NCI-H460 (cell line): ENCODE measurements around the gene AQP10. TPM values are rescaled to one million over a fixed set of nuclear protein-coding genes. Genes with fewer than 3 reads are reported as not detected.
A peak's percentile ranks its signal among the peaks of the same experiment; 100 is the strongest.
"Not testable (repeated sequence)": the region's sequence is repeated elsewhere in the genome, so short reads cannot be mapped to it uniquely, and the experiment has no call there.

Experiments used
- DNase-seq: peaks from one replicate; pipeline ENCODE4 v3.0.0-alpha.2; 2016; ENCODE audit warnings: low read depth; ENCODE audit errors: extremely low read depth
- total RNA-seq: library from RNA; depleted of rRNA; stranded (reverse); fragments of >200 nt; shearing (Covaris generic); gene quantifications from 2 replicates; pipeline ENCODE4 v1.2.3, GENCODE V29; 2014

The AQP10 gene
- total RNA-seq, 1 experiment from 2014 or later, result not detected

GRCh38 chr1:154321609-154321934 lies 679 bp downstream of the AQP10 start:
- DNase-seq, result not testable (repeated sequence)

DNA sequence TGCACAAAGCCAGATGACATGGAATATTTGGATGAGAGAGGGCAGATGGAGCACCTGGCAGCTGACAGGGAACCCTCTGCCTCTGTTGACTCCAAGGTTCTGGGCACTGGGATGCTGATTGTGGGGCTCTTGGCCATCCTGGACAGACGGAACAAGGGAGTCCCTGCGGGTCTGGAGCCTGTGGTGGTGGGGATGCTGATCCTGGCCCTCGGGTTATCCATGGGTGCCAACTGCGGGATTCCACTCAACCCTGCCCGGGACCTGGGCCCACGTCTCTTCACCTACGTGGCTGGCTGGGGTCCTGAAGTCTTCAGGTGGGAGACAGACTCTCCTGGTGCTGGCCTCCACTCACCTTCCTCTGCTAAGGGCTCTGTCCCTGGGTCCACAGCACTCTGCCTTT lies 2.6 kb downstream of the AQP10 start:
- DNase-seq, result no peak

DNA sequence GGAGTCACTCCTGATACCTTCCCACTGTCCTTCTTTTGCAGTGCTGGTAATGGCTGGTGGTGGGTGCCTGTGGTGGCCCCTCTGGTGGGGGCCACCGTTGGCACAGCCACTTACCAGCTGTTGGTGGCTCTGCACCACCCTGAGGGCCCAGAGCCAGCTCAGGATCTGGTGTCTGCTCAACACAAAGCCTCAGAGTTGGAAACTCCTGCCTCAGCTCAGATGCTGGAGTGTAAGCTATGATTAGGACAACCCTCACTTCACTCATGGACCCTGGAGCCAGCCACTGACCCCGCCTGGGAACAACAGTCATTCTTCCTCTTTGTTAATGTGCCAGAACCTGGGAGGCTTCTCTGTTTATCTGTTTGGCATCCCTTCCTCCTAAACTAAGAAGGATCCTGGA lies 3.3 kb downstream of the AQP10 start:
- no peak for DNase-seq

DNA sequence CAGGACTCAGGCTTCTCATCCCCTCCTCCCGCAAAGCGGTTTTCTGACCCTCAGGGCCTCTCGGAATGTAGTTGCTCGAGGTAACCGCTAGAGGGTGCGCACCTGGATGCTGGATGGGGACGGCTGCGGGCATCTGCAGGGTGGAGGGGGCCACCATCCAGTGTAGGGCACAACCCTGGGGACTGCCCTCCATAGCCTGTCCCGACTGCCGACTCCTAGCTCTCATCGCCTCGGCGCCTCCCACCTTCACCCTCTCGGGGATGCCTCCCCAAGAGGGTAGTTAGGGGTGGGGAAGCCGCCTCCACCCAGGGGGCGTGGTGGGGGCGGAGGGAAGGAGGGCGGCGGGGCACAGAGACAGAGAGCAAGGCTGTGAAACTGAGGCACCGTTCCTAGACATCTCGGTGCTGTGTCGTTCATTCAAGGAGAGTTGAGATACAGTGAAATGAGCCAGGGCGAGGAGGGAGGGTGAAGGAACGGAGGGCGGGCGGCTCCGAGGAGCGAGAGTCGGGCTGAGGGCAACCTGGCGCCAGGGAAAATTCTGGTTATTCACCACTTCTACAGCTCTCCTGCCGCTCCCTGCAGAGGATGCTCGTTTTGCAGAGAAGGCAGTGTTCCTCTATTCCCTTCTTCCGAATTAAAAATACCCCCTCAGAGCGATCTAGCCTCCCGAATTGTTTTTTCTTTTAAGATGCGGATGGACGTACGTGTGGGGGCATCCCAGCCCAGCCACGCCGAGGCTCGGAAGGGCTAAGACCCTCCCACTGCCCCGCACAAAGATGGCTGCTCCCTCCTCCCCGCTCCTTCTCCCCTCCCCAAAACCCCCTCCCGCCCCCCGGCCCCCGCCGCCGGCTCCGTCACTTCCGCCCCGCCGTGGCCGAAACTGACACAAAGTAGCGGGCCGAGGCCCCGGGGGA lies 4.0 kb downstream of the AQP10 start, which contains the start of gene ATP8B2:
ATP8B2 (plus strand) TSS at position 857 of the 914 bp plus-strand sequence. CDS start 2,617 bp downstream, outside the sequence.
- DNase-seq, result peak; percentile 83

DNA sequence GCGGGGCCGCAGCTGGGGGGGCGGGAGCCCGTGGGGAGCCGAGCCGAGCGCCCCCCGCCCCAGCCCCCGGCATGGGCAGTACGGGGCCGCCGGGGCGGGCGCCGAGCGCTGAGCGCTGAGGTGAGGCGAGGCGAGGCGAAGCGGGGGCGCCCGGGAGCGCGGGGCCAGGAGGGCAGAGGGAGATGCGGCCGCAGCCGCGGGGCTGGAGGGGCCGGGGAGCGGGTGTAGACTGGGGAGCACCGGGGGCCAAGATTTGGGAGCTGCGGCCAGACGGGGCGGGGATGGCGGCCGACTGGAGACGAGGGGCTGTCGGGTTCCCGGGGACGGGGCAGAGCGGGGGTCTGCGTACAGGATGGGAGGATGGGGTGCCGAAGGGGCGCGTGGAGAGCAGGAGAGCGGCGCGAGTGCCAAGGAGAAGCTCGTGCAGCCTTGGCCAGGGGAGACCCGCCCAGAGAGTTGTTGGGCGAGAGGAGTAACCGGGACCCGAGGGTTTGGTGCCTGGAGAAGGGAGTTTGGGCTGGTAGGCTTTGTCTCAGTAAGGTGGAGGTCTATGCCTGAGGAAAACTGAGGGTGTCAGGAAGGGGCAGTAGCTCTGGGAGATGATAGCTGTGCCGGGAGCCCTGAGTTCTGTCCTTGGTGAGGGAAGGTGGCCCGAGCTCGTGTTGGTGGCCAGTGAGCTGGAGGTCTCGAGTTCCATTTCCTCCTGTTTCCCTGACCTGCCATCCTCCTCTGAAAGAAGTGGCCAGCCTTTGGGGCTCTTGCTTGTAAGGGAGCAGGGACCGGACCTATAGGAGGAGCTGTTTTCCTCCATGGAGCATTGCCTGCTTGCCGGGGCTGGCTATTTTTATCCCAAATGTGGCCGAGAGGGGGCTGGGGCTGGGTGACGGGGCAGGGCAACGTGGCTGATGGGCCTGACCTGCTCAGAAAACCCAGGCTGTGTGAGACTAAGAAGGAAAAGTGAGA lies 5.0 kb downstream of the AQP10 start:
- peak; percentile 63 for DNase-seq

DNA sequence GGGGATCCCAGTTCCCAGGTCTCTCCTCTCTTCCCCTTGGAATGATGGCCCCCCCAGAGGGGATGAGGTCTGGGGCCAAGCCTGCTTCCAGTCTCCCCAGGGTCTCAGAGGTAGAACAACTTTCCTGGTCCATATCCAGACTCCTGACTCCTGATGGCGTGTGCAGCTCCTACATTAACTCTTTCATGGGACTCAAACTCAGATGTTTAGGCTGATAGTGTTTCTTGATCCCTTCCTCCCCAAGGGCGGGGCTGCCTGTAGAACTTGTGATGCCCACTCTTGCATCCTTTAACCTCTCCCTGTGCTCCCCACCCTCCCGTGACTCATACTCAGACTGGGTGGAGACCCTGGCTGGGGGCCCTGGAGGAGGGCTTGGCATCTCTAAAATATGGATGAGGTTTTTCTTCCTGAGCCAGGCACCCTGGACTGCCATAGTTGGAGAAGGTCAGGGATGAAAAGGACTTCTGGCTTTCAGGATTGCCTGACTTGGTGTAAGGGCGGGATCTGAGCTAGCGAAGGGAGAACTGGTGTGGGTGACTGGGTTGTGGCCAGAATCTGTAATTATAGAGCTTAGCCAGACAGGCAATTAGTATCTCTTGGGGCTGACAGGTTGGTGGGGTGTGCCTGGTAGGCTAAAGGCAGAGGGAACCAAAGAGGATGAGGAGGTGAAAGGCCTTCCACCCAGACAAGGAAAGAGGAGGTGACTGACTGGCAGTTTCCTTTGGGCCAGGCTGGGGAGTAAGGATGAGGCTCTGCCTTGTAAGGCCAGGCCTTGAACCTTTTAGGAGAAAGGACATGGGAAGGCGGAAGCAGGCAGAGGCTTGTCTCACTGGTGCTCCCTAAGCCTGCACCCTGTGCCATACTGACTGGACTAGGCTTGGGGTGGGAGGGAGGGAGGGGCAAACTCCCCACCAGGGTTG lies 5.9 kb downstream of the AQP10 start:
- no peak for DNase-seq

DNA sequence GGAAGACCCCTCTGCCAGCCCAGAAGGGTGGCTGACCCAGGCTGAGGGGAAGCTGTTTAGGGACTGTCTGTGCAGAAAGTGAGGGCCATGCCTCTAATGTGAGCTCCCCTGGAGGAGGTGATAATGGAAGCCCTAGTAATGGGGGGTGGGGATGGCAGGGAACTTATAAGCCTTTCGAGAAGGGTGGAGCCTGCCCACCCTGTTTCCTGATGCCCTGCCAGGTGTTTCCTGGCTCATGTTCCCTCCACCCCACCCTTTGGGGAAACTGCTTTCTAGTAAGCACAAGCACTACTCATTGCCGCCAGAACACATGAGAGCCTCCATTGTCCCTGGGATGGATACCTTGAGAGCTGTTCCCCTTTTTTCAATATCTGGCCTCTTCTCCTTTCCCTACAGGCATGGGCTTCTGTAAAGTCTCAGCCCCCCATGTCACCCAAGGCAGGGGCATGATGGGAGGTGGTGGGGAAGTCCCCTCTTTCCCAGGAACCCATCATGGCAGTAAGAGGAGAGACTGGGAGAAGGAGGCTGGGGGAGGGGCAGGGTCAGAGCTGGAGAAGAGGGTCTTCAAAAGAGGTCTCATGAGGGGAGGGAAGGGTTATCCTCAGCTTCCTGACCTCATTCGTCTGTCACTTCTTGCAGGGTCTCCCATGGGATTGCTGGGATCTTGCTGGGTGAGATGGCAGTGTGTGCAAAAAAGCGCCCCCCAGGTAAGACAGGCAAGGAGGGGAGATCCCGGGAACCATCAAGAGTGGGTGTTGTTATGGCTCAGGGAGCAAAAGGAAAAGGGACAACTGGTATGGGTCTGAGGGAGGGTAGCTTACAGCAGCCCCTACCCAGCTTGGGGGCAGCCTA lies 6.8 kb downstream of the AQP10 start:
- no peak for DNase-seq

DNA sequence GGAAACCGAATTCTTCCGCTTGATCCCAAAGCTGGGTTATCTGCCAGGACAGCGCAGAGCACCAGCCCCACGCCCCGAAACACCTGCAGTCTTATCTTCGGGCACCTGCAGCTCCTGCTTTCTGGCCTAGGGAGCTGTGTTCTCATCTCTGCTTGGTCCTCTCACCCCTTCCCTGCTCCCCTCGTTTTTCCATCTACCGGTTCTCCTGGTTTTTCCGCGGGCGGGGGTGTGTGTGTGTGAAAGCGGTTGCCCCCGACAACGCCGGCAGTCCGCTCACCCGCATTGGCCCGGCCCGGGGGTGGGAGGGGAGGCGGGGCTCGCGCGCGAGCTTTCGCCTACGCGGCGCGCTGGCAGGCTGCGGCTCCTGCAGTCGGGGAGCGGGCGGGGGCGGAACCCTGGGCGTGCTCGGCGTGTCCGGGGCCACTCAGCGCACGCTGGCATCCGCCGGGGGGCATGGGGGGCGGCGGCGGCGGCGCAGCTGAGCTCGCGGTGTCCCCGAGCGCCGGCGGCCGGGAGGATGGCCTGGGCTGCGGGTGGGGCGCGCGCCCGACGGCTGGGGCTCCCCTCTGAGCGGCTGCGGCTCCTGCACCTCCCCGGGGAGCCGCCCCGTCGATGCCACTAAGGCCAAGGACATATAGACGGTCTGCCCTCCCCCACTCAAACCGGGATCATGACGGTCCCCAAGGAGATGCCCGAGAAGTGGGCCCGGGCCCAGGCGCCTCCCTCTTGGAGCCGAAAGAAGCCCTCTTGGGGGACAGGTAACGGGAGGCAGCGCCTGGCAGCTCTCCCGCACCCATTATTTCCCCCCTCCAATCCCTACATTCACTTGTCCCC lies 7.6 kb downstream of the AQP10 start:
- no peak for DNase-seq

DNA sequence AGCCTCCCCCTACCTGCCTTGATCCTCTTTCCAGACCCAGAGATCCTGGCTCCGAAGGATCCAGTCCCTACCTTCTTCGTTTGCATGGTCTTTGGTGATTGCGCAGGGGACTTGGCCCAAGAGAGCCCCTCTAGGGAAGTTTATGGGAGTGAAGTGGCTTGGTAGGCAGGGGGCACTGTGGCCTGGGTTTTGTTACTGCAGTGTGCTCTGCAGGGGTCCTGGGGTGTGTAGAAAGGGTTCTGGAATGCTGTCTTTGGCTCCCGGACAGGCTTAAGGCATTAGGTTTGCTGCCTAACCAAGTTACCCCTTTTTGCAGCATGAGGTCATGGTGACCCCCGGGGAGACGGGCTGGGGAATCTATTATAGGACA lies 8.2 kb downstream of the AQP10 start:
- DNase-seq, result no peak

DNA sequence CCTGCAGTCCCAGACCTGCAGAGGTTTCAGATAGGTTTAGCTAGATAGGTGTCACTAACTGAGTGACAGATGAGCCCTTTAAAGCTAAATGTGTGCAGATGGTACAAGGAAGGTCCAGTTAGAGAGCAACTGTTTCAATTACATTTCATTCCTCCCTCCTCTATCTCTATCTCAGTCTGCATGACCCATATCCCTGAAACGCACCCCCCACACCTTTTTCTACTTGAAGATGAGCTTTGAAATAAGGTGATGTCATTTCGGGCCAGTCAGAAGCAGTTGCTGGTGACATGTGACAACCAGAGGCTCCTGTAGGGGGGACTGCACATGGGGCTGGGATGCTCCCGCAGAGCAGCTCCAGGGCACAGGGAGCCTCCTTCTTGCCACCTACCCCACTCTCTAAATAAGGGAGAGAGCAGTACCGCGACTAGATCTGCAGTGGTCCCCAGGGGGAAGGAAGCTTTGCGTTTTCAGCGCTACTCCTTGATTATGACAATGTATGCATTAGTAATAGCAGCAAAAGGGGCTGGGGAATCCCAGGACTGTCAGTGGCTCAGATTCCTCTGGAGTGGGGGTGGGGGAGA lies 8.7 kb downstream of the AQP10 start:
- no peak for DNase-seq

DNA sequence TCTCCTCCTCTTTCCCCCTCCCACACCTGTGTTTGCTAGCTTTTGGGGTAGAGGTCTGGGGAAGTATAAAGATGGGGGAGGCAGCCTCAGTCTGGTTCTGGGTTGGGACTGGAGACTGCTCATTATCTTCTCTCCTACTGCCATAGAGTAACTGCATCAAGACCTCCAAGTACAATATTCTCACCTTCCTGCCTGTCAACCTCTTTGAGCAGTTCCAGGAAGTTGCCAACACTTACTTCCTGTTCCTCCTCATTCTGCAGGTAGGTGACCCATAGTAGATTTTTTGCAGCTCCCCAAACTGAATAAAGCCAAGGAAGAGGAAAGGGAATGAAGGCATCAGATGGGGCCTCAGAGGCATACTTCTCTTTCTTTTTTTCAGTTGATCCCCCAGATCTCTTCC lies 9.8 kb downstream of the AQP10 start:
- no peak for DNase-seq

GRCh38 chr1:154334079-154335024 lies 13.5 kb downstream of the AQP10 start:
- DNase-seq, result no peak

DNA sequence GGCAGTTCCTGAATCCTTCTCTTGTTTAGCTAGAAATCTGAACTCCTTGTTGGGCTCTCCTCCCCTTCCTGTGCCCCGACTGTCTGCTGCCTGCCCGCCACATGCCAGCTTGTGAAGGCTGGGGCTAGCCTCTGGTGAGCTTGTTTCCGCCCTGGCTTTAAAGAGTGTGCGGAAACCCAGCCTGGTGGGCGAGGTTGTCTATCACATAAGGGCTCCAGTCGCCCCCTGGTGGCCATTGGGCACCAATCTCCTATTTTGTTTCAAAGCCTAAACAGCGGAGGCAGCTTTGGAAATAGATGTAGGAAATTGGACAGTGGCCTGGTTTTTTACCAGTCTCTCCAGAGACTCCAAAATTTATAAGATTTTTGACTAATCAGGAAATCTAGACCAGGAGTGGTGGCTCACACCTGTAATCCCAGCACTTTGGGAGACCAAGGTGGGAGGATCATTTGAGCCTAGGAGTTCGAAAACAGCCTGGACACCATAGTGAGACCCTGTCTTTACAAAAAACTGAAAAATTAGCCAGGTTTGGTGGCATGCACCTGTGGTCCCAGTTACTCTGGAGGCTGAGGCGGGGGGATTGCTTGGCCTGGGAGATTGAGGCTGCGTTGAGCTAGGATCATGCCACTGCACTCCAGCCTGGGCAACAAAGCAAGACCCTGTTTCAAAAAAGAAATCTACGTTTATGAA lies 14.3 kb downstream of the AQP10 start:
- peak; percentile 87 for DNase-seq

DNA sequence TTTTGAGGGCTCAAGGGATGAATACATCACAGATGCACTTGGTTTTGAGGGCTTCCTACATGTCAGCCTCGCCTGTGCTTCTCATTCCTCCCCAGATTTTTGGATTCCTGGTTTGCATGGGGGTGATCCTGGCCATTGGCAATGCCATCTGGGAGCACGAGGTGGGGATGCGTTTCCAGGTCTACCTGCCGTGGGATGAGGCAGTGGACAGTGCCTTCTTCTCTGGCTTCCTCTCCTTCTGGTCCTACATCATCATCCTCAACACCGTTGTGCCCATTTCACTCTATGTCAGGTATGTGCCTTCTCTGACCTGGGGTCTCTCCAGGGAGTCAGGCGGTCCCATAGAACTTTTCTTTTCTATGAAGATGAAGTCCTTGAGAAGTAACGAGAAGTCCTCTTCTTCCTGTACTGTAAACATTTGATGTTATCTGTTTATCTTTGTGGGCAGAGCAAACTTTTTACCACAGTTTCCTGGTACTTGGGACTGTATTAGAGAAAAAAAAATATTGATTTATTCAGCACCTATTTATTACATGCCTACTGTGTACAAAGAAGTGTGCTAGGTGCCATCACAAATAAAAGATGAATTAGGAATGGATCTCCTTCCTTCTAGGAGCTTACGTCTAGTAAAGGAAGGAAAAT lies 16.5 kb downstream of the AQP10 start:
- DNase-seq, result no peak

- no peak for DNase-seq
Measured at GRCh38 chr1:154338875-154339274, 18.0 kb downstream of the AQP10 start.

GRCh38 chr1:154341366-154341765 lies 20.5 kb downstream of the AQP10 start:
- DNase-seq, result not testable (repeated sequence)
